PC-9 (cell line): ENCODE measurements around the gene M1AP.

Source experiments
- EZH2 ChIP-seq: fragments of 200-600 bp; sonication (generic); IDR thresholded peaks from 2 replicates; pipeline ENCODE4 v1.8.0; 2017; ENCODE audit warnings: antibody characterized with exemption, low read depth
- TF ChIP-seq, protein P1 (sequence below): fragments of 200-600 bp; sonication (generic); conservative IDR thresholded peaks from 2 replicates; pipeline ENCODE4 v1.6.1; 2017; ENCODE audit warnings: mixed run types, antibody characterized with exemption, mild to moderate bottlenecking, moderate library complexity

DNA sequence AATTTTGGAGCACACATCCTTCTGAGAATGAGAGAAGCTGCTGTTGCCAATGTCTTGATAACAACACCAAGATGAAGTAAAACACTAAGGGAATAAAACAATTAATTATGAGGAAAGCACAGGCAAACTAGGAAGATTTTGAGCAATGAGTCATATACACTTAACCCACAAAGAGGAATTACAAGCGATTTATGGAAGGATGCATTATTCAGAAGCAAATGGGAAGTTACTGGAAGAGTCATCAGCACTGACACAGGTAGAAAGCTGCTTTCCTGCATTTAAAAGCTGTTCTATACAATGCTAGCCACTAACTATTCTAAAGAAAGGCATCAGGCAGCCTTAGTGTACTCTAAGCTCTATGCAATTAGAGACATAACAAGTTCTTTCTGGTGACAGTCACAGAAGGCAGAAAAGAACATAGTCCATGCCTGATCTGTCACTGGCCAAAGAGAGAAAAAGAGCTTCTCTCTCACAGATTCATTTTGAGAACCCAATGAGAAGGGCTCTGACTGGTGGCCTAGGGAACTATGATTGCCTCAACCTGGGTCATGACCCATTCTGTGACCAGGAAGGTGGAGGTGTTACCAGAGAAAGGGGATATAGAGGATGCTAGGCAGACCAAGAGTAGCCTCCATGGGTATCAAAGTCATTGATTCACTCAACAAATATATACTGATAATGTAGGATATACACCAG, 45.4 kb downstream of the M1AP start:
- TF ChIP-seq, protein P1, sequence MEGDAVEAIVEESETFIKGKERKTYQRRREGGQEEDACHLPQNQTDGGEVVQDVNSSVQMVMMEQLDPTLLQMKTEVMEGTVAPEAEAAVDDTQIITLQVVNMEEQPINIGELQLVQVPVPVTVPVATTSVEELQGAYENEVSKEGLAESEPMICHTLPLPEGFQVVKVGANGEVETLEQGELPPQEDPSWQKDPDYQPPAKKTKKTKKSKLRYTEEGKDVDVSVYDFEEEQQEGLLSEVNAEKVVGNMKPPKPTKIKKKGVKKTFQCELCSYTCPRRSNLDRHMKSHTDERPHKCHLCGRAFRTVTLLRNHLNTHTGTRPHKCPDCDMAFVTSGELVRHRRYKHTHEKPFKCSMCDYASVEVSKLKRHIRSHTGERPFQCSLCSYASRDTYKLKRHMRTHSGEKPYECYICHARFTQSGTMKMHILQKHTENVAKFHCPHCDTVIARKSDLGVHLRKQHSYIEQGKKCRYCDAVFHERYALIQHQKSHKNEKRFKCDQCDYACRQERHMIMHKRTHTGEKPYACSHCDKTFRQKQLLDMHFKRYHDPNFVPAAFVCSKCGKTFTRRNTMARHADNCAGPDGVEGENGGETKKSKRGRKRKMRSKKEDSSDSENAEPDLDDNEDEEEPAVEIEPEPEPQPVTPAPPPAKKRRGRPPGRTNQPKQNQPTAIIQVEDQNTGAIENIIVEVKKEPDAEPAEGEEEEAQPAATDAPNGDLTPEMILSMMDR = no peak
- no peak for TF ChIP-seq EZH2
